Muscle layer of colon (tissue), 2 donors: Measurements from ENCODE around the gene SLC27A2.
"Not testable (repeated sequence)": the region's sequence is repeated elsewhere in the genome, so short reads cannot be mapped to it uniquely, and the experiment has no call there.

Experiments
- H3K27ac ChIP-seq: one replicate; pipeline ENCODE4 v1.7.0; 2013; ENCODE audit warnings: low read depth, mild to moderate bottlenecking, low read length, moderate library complexity
- H3K27me3 ChIP-seq, 2 donors: one replicate each; pipeline ENCODE4 v1.7.0; 2013; ENCODE audit warnings: low read length in 2 of 2, mild to moderate bottlenecking in 2 of 2; ENCODE audit not compliant: insufficient read depth in 2 of 2, control insufficient read depth in 1 of 2
- H3K36me3 ChIP-seq: one replicate; pipeline ENCODE4 v1.7.0; 2013; ENCODE audit warnings: mild to moderate bottlenecking, low read length; ENCODE audit not compliant: insufficient read depth
- H3K4me1 ChIP-seq: one replicate; pipeline ENCODE4 v1.7.0; 2013; ENCODE audit warnings: mild to moderate bottlenecking, low read length; ENCODE audit not compliant: insufficient read depth
- H3K4me3 ChIP-seq, 2 donors: one replicate each; pipeline ENCODE4 v1.7.0; 2013; ENCODE audit warnings: low read length in 2 of 2, low read depth in 1 of 2, mild to moderate bottlenecking in 1 of 2, moderate library complexity in 1 of 2
- H3K9ac ChIP-seq: one replicate; pipeline ENCODE4 v1.7.0; 2013; ENCODE audit warnings: low read length
- H3K9me3 ChIP-seq: one replicate; pipeline ENCODE4 v1.7.0; 2013; ENCODE audit warnings: mild to moderate bottlenecking, low read length
- donor health status: abdominal sarcoma.
- donor health status: Adenocarcinoma of cecum.

The SLC27A2 gene

DNA sequence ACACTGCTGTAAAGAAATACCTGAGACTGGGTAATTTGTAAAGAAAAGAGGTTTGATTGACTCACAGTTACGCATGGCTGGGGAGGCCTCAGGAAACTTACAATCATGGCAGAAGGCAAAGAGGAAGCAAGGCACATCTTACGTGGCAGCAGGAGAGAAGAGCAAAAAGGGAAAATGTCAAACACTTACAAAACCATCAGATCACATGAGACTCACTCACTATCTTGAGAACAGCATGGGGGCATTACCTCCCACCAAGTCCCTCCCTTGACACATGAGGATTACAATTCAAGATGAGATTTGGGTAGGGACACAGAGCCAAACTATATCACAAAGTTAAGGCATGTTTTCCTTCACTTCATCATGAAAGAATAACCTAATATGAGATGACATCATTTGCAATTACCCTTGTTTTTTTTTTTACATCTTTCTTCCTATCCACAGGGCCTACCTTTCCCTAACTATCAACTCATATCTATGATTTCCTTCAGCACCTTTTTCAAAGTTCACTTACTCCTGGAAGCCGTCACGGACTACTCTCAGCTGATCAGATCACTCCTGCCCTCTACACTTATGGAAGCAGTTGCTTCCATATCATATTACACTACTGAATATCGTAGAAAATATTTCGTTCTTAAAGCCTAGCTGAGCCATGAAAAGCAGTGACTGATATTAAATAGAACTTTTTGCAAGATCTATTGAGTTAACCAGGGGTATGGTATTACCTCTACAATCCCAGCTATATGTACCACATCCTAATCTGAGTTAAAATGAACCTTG lies 37.5 kb upstream of the SLC27A2 start:
- no peak overlapping the region for H3K4me3 ChIP-seq

DNA sequence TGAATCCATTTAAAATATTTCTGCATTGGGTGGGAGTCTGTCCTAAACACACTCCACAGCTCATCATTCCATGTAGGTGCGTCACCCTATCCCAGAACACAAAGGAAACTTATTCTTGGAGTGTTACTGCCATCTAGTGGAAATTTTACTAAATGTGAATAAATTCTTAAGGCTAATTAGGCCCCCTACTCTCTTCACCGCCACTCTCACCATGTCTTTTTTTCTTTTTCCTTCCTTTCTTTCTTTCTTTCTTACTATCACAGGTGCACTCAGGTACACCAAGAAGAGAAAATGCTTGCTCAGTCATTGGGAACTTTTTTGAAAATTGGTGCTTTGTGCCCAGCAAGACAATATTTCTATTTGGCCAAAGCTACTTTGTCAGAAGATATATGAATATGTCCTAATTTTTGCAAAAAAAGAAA lies 36.5 kb upstream of the SLC27A2 start:
- H3K9me3 ChIP-seq = no peaks in the 10 kb centered on the region
- H3K27ac ChIP-seq = no peak overlapping the region
- no peaks in the 10 kb centered on the region for H3K36me3 ChIP-seq
- peaks cover 6% of the 10 kb centered on the region for H3K4me1 ChIP-seq
- H3K4me3 ChIP-seq = no peak overlapping the region
- H3K27me3 ChIP-seq = no peaks in the 10 kb centered on the region
- H3K9ac ChIP-seq = no peak overlapping the region

More for the DNA sequence above, 37.5 kb upstream of the SLC27A2 start:
- Histone ChIP-seq H3K9ac (no peak overlapping the region), H3K36me3 (no peaks in the 10 kb centered on the region), H3K9me3 (no peaks in the 10 kb centered on the region), H3K27ac (no peak overlapping the region), H3K27me3 (no peaks in the 10 kb centered on the region), H3K4me1 (peaks cover 6% of the 10 kb centered on the region)

DNA sequence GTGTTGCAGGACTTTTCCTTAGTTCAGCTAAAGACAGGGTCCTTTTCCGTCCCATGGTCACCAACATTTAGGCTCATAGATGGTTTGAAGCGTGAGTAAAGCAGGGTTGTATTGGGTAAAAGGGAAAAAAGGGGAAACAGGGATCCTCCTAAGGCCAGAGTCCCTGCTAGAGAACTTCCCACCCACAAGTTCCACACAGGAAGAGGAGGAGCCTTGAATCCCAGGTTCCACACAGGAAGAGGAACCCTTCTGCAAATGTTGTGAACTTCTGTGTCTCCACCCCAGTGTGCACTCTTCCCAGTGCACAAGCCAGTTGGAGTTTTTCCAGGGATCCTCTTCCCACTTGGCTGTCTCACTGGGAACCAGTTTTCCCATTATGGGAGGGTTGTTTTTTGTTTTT lies 35.4 kb upstream of the SLC27A2 start:
- no peaks in the 10 kb centered on the region for H3K27me3 ChIP-seq
- no peak overlapping the region for H3K4me3 ChIP-seq
- H3K36me3 ChIP-seq = no peaks in the 10 kb centered on the region
- no peaks in the 10 kb centered on the region for H3K9me3 ChIP-seq
- no peak overlapping the region for H3K27ac ChIP-seq
- no peak overlapping the region for H3K9ac ChIP-seq
- peaks cover 6% of the 10 kb centered on the region for H3K4me1 ChIP-seq

DNA sequence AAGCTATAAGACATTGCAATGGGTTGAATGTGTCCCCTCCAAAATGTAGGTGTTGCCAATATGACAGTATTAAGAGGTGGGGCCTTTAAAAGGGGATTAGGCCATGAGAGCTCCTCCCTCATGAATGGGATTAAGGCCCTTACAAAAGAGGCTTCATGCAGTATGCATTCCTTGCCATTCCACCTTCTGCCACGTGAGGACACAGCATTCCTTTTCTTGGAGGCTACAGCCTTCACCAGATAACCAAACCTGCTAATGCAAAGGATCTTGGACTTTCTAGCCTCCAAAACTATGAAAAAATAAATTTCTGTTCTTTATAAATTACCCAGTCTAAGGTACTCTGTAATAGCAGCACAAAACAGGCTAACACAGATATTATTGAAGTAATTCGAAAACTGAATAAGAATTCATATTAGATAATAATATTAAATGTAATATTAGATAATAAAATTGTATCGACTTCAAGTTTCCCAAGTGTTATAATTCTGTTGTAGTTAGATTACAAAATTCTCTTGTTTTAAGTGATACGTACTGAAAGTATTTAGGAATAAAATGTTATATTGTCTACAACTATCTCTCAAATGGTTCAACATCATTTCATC lies 33.5 kb upstream of the SLC27A2 start:
- Histone ChIP-seq H3K9ac (no peak overlapping the region), H3K27me3 (no peaks in the 10 kb centered on the region), H3K4me1 (peaks cover 6% of the 10 kb centered on the region), H3K9me3 (no peaks in the 10 kb centered on the region), H3K27ac (no peak overlapping the region), H3K36me3 (no peaks in the 10 kb centered on the region), H3K4me3 (no peak overlapping the region)

DNA sequence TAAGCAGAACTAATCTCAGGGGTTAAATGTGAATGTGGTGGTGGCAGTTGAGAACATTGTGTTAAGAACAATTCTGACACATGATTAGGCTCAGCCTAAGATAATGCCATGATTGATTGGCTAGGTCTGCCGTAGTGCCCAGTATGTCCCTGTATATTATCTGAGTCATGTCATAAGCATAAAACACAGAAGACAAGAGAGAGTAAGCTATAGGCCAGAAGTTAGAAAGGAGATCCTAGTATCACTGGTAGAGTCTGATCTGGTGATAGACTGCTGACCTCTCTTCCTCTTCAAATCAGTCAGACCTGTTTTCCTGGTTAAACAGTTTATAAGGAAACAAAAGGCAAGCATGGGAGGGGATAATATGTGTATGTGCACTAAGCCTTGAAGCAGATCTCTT lies 32.9 kb upstream of the SLC27A2 start:
- Histone ChIP-seq H3K27ac (no peak overlapping the region), H3K4me3 (no peak overlapping the region), H3K27me3 (no peaks in the 10 kb centered on the region), H3K36me3 (no peaks in the 10 kb centered on the region), H3K4me1 (peaks cover 6% of the 10 kb centered on the region), H3K9me3 (no peaks in the 10 kb centered on the region), H3K9ac (no peak overlapping the region)

DNA sequence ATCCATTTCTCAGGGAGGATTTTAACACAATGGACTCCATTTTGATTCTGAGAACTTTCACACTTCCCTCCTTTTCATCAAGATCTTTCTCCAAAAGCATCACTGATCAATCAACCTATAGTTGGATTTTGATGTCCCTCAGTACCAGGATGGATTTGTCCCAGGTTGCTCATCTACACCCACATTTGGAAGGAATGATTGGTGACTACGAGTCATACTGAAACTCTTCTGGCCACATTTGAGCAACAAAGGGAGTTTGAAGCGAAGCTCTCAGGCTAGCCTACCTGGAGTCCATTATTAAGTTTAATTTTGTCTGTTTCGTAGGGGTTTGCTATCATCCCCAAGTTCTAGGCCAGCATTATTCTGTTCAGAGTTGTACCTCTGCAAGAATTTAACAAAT lies 31.6 kb upstream of the SLC27A2 start:
- Histone ChIP-seq H3K27ac (no peak overlapping the region), H3K4me3 (no peak overlapping the region), H3K4me1 (no peaks in the 10 kb centered on the region), H3K36me3 (no peaks in the 10 kb centered on the region), H3K9ac (no peak overlapping the region), H3K27me3 (no peaks in the 10 kb centered on the region), H3K9me3 (no peaks in the 10 kb centered on the region)

DNA sequence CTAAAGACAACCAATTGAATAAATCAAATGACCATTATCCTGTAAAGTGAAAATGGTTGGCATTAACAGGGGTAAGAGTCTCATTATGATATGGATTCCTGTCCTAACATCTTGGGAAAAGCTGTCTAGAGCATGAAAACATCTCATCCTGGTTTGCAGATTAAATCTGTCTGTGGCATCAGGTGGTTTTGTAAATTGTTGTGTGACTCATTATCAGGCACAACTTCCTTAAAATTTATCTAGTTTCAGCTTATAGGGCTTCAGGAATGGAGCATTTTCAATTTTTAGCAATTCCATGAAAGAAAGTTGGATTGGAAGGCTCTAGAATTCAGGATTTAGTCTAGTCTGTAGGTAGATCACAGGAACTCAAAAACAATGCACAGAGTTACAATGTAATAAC lies 31.1 kb upstream of the SLC27A2 start:
- H3K27me3 ChIP-seq = no peaks in the 10 kb centered on the region
- H3K9ac ChIP-seq = no peak overlapping the region

DNA sequence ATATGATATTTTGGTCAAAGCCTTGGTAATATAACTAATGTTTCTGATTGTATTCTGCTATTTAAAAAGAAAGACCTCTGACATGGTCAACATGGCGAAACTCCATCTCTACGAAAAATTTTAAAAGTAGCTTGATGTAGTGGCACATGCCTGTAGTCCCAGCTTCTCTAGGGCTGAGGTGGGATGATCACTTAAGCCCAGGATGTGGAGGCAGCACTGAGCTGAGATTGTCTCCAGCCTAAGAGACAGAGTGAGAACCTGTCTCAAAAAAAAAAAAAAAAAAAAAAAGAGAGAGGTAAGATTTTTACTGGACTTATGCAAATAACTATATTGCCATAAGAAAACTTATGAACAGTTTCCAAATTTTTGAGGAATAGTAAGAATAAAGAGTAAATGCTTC lies 30.5 kb upstream of the SLC27A2 start:
- Histone ChIP-seq H3K4me1 (no peaks in the 10 kb centered on the region), H3K9ac (no peak overlapping the region), H3K27me3 (no peaks in the 10 kb centered on the region), H3K4me3 (no peak overlapping the region), H3K27ac (no peak overlapping the region), H3K9me3 (no peaks in the 10 kb centered on the region), H3K36me3 (no peaks in the 10 kb centered on the region)

More for the DNA sequence above, 31.1 kb upstream of the SLC27A2 start:
- no peak overlapping the region for H3K4me3 ChIP-seq
- H3K4me1 ChIP-seq = no peaks in the 10 kb centered on the region
- no peak overlapping the region for H3K27ac ChIP-seq
- H3K36me3 ChIP-seq = no peaks in the 10 kb centered on the region
- no peaks in the 10 kb centered on the region for H3K9me3 ChIP-seq

DNA sequence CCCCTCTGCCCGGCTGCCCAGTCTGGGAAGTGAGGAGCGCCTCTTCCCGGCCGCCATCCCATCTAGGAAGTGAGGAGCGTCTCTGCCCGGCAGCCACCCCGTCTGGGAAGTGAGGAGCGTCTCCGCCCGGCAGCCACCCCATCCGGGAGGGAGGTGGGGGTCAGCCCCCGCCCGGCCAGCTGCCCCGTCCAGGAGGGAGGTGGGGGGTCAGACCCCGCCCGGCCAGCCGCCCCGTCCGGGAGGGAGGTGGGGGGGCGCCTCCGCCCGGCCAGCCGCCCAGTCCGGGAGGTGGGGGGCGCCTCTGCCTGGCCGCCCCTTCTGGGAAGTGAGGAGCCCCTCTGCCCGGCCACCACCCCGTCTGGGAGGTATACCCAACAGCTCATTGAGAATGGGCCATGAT lies 23.8 kb upstream of the SLC27A2 start:
- not testable (repeated sequence) for H3K4me3 ChIP-seq, H3K4me1 ChIP-seq, H3K27ac ChIP-seq, H3K27me3 ChIP-seq, H3K36me3 ChIP-seq, H3K9ac ChIP-seq, H3K9me3 ChIP-seq

DNA sequence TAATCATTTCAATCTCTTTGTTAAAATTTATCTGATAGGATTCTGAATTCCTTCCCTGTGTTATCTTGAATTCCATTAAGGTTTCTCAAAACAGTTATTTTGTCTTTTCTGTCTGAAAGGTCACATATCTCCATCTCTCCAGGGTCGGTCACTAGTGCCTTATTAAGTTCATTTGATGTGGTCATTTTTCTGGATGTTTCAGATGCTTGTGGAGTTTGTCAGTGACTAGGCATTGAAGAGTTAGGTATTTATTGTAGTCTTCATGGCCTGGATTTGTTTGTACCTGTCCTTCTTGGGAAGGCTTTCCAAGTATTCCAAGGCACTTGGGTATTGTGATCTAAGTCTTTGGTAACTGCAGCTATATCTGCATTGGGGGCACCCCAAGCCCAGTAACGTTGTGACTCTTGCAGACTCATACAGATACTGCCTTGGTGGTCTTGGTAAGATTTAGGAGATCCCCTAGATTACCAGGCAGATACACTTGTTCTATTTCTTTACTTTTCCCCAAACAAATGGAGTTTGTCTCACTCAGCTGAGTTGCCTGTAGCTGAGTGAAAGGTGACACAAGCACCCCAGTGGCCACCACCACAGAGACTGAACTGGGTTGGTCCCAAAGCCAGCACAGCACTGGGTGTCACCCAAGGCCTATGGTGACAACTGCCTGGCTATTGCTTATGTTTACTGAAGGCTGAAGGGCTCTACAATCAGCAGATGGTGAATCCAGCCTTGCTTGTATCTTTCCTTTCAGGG lies 18.9 kb upstream of the SLC27A2 start:
- Histone ChIP-seq H3K27ac (no peak overlapping the region), H3K4me1 (no peaks in the 10 kb centered on the region), H3K36me3 (no peaks in the 10 kb centered on the region)

DNA sequence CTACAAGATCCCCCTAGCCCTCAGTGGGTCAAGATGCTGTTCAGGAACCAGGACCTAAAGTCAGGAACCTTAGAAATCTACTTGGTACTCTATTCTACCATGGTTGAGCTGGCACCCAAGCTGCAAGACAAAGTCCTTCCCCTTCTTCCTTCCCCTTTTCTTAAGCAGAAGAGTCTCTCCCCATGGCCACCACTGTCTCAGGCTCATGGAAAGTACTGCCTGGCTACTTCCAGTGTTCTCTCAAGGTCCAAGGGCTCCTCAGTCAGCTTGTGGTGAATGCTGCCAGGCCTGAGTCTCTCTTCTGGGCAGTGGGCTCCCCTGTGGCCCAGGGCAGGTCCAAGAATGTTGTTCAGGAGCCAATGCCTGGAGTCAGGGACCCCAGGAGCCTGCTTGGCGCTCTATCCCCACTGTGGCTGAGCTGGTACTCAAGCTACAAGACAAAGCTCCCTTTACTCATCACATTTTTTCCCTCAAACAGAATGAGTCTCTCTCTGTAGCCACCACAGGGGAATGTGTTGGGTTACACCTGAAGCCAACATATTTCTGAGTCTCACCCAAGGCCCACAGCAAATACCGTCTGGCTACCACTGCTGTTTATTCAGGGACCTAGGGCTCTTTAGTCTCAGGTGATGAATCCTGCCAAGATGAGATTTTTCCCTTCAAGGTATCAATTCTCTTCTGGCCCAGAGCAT lies 18.1 kb upstream of the SLC27A2 start:
- Histone ChIP-seq H3K9me3 (no peaks in the 10 kb centered on the region), H3K9ac (no peak overlapping the region), H3K4me1 (no peaks in the 10 kb centered on the region), H3K27me3 (no peaks in the 10 kb centered on the region), H3K4me3 (no peak overlapping the region), H3K36me3 (no peaks in the 10 kb centered on the region), H3K27ac (no peak overlapping the region)

More for the DNA sequence above, 18.9 kb upstream of the SLC27A2 start:
- Histone ChIP-seq H3K27me3 (no peaks in the 10 kb centered on the region), H3K9ac (no peak overlapping the region), H3K9me3 (no peaks in the 10 kb centered on the region), H3K4me3 (no peak overlapping the region)
